ENCODE results near the gene RIPK4.

The RIPK4 gene

DNA sequence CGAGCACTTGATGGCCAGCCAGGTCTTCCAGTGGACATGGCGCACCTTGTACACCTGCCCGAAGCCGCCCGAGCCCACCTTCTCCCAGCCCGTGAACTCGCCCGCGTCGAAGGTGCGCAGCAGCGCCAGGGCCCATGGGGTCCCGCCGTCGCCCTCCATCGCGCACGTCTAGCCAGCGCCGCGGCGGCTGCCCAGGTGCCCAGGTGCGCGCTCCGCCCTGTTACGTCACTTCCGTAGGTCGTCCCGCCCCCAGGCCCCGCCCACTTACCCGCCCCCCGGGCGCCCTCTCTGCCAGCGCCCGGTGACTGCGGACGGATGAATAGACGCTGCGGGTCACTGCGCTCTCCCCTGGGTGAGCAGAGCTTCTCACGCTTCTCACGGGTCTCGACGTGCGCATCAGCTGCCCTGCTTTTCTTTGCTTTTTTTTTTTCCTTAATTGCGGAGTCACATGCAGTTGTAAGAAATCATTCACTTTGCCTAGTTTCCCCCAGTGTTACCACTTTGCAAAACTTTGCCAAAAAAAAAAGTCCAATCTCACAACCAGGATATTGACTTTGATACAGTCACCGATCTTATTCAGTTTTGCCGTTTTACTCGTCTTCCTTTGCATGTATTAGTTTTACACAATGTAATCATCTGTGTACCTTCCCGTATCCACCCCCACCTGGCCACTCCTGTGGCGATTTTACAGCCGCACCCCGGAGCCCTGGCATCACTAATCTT, at the start of gene RIPK4:
TSS of gene RIPK4 (minus strand) at position 170 of the 723 bp plus-strand sequence. CDS start at position 159, 11 bp downstream.
- no peak for DNase-seq (ENCODE audit: low read depth)

DNA sequence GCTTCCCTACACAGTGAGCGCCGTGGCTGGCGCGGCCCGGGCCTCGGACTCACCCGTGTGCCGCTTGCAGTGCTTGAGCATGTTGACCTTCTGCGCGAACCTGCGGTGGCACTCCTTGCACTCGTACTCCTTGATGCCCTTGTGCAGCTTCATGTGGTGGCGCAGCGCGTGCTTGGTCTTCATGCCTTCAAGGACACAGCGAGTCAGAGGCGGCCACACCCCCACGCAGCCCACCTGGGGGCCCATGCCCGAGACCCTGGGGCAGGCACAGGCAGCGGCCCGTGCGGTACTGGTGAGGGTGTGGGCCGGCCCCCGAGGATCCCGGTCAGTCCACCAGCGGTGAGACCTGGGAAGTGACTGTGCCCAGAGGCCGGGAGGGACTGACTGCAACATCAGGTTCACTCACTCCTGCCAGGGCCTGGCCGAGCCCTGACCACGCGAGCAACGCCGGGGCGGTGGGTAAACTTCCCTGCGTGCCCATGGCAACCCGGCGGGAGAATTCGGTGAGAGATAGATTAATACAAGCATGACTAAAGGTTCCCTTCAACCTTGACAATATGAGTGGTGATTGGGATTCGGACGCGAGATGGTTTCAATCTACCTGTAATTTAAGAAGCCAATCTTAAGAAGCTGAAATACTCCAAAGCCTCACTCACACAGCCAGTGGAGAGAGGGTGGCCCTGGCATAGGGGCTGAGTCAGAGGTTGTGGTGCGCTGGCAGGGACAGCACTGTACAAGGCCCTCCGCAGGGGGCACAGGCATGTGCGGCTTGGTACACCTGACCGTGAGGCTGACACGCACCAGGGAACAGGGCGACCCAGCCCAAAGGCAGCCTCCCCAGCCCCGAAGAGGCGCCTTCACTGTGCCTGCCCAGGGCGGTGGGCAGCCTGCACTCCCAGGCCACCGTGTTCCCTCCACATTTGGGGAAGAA, 49.1 kb upstream of the RIPK4 start:
- DNase-seq (ENCODE audit: low read depth), result no peak

DNA sequence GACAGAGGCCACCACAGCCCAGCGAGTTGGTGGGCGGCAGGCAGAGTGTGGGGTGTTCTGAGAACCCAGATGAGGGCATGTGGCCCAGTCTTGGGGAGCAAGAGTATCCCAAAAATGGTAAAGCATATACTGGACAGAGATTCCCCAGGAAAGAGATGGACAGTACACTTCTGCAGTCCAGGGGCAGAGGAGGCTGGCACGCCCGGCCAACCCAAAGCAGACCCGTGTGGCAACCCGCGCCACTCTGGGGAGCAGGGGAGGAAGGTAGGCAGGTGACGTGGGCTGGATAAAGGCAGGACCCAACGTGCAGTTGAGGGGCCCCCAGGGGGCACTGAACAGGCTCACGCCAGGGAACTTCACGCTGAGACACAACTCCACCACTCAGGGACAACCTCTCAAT, 46.4 kb upstream of the RIPK4 start:
- no peak for DNase-seq (ENCODE audit: low read depth)

DNA sequence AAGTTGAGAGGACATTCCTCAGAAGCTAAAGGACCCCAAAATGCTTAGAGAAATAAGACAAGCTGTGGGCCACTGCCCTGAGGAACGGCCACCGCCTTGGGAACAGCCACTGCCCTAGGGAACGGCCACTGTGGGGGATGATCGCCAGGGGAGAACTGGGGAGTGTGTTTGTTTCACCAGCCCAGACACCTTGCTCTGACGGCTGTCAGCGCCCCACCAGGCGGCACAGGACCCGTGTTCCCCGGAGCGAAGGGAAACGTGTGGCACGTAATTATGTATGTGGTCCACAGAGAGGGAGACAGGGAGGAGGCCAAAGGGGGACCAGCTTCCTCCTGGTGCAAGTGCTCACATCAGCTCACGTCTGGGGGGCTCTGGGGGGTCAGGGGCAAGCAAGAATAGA, 45.8 kb upstream of the RIPK4 start:
- no peak for DNase-seq (ENCODE audit: low read depth)

DNA sequence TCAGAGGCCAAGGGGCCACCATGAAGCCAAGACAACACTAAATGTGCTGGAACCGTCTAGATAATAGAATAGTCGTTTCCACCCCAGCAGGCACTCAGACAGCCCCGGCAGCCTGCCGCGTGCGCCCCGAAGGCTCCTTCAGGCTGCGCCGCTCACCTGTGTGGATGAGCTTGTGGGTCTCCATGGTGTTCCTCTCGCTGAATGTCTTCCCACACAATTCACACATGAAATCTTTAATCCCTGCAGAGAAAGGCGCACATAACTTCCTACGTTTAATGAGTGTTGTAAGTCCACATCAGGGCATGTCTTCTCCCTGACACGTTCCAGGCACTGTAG, 43.7 kb upstream of the RIPK4 start:
- DNase-seq (ENCODE audit: low read depth), result no peak

DNA sequence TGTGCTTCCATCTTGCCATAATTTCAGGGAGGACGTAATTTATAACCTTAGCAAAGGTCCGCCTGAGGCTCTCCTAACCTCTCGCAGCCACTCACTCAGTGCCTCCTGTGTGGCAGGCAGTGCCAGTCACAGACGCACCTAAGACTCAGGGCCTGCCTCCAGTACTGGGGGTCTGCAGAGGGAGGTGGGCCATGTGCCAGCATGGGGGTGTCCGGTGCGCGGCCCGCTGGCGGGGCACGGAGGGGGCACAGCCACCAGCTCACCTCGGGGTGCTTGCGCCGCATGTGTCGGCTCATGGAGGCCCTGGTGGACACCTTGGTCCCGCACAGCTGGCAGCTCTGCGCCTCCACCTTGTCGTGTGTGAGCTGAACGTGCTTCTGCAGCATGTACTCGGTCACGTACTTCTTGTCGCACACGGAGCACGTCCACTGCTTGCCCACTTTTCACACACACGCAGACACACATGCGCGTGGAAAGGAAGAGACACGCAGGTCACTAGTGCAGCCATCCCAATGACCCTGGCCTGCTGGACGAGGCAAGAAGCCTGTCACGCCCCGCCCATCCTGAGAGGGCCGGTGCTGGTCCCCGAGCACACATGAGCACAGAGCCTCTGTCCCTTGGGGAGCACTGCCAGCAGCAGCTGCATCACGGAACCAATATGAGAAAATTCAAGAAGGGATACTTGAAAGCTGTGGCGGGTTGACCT, 43.2 kb upstream of the RIPK4 start:
- no peak for DNase-seq (ENCODE audit: low read depth)

DNA sequence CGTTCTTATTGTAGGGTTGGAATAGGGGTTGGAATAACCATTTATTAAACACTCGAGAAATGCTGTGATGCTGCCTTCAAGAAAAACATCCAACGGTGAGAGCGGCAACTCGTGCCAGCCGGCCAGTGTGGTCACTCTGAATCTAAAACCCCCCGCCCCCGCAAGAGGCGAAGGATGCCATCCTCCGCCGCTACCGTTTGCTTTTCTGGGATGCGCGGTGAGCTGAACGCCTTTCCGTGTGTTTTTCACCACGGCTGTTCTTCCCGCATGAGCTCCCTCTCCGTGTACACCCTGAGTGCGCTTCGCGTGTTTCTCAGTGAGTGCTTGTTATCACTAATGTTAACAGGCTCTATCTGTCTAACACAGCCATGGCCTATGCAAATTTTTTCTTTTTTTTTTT, 42.0 kb upstream of the RIPK4 start:
- no peak for DNase-seq (ENCODE audit: low read depth)

DNA sequence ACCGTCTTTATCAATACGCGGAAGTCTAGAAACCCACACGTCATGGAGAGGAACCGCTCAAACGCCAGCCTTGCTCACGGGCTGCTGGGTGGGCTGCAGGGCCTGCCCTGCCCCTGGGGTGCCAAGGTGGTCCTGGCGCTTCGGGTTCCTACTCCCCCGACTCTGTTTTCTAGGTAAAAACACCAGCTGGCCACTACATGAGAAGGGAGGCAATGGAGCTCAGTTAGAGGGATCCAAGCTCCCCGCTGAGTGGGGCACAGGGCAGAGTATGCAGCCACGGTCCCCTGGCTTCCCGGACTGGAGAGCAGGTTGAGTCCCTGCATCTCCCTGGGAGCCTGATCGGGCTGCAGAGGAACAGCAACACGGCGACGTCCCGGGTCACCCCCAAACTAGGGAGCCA, 41.2 kb upstream of the RIPK4 start:
- DNase-seq (ENCODE audit: low read depth), result no peak

DNA sequence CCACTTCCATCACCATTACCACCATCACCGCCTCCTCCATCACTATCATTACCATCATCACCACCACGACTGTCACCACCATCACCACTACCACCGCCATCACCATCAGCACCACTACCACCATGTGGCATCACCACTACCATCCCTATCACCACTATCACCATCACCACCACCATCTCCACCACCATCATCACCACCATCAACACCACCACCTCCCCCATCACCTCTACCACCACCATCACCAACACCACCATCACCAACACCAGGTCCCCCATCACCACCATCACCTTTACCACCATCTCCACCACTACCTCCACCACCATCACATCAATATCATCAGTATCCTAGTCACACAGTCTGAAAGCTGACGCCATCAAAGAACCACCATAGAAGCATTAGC, 39.9 kb upstream of the RIPK4 start:
- DNase-seq (ENCODE audit: low read depth), result no peak

DNA sequence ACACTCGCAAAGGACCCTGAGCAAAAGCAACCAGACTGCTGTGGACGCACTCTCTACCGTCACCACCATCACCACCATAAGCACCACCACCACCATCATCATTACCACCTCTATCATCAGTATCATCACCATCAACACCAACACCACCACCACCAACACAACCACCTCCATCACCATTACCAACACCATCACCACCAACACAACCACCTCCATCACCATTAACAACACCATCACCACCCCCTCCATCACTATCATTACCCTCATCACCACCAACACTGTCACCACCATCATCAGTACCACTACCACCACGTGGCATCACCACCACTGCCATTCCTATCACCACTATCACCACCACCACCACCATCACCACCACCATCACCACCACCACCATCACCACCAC, 38.8 kb upstream of the RIPK4 start:
- DNase-seq (ENCODE audit: low read depth), result no peak

DNA sequence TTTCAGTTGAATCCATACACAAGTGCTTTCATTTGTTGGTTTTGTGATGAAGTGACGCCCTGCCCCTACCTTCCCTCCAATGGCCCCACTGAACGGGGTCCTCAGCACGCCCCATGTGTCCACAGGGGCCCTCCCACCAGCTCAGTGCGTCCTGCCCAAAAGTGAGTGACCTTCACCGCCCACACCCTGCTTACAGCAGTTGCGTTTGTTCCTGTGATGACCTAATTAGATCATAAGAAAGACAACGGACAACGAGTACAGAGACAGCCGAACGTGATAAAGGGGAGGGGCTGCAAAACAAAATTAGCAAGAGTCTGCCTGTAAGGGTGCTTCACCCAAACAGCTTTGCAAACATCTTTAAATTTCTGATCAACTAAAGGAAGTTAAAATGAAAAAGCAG, 38.2 kb upstream of the RIPK4 start:
- no peak for DNase-seq (ENCODE audit: low read depth)

DNA sequence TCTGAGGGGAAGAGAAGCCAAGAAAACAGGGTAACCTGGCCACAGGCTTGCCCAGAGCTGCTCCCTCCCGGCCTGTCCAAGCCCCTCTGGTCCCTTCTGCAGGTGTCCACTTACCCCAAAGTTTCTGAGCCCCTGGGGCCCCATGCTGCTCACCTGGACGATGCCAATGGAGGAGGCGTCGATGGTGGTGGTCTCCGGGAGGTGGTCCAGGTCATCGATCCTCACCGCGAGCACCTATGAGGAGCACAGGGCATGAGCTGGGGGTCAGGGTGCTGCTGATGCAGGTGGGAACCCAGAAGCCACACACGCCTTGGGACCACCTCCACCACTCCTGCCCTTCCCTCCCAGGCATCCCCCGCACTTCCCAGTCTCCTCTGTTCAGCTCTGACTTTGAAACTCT, 37.5 kb upstream of the RIPK4 start:
- DNase-seq (ENCODE audit: low read depth), result no peak

DNA sequence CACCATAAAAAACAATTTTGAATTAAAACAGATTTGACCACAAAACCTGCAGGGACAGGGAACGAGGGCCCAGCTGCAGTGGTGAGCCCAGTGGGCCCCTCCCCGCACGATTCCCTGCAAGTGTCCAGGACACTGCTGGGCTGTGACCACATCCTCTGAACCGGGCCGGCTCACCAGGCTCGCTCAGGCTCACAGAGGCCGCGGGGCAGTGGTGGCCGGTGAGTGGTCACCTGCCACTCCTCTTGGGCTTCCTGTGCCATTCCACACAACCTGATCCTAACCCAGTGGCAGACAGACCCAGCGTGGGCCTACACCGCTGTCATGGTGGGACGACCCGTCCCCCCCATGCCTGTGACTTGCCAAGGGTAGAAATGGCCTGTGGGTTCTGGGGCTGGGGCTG, 36.5 kb upstream of the RIPK4 start:
- no peak for DNase-seq (ENCODE audit: low read depth)

DNA sequence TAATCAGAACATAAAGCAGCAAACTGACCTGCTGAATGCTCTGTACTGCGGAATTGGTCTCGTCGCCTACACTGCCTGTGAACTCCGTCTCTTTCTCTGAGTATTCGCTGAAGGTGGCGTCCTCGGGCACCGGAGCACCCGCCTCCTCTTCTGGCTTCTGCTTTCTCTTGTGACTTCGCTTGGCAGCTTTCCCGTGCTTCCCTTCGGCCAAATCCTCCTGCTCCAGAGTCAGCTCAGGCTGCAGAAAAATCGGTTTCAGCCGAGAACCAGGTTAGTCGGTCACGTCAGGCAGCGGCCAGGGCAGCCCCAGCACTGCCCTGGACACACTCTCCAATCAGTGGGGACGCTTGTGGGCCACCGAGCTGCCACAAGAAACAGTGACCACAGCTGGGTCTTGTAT, 35.8 kb upstream of the RIPK4 start:
- no peak for DNase-seq (ENCODE audit: low read depth)

DNA sequence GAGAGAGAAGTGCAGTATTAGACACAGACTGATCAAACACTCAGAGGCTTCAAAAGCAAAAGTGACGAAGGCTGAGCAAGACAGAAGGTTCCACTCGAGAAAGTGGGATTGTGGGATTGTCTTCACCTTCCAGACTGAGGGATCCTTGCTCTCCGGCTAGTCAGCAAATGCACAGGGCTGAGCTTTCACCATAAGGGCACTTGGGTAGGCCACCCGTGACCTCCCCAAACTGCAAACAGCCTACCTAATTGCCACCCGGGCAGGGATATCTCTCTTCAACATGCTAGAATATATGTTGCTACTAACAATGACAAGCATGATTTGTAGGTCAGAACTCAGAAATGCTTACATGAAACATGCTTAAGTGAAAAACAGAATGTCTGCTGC, 35.3 kb upstream of the RIPK4 start:
- no peak for DNase-seq (ENCODE audit: low read depth)

DNA sequence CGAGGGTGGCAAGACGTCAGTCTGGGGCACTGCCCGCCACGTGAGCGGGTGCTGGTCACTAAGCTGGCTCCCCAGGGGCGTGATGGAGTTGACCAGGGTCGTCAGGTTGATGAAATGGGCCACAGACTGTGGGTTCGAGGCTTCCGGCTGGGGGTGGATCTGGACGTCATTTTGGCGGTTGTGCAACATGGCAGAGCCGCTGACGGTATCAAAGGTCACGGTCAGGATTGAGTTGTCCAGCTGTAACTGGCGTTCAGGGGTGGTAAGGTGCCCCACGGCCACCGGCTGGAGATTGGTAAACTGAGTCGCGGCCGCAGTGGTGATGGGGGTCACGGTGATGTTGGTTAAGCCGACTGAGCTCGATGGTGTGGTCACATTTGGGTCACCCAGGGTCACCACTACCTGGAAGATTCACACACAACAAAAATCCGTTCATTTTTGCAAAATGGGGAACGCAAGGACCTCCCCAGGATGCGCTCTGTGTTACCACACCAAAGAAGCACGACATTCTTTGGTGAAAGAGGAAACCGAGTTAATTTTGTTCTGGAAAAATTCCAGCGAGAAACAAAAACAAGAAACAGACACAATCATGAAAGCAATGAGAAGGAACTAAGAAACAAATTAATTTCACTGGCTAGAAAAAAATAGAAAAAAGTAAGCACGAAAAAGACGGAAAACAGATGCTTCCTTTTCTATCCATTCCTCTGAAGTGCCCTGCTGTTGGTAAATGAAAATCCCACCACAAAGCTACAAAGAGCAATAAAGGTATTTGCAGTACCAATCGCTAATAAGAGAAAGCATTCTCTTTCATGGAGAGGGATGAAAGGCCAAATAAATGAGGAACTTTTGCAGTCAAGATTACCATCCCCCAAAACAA, 34.7 kb upstream of the RIPK4 start:
- DNase-seq (ENCODE audit: low read depth), result no peak

DNA sequence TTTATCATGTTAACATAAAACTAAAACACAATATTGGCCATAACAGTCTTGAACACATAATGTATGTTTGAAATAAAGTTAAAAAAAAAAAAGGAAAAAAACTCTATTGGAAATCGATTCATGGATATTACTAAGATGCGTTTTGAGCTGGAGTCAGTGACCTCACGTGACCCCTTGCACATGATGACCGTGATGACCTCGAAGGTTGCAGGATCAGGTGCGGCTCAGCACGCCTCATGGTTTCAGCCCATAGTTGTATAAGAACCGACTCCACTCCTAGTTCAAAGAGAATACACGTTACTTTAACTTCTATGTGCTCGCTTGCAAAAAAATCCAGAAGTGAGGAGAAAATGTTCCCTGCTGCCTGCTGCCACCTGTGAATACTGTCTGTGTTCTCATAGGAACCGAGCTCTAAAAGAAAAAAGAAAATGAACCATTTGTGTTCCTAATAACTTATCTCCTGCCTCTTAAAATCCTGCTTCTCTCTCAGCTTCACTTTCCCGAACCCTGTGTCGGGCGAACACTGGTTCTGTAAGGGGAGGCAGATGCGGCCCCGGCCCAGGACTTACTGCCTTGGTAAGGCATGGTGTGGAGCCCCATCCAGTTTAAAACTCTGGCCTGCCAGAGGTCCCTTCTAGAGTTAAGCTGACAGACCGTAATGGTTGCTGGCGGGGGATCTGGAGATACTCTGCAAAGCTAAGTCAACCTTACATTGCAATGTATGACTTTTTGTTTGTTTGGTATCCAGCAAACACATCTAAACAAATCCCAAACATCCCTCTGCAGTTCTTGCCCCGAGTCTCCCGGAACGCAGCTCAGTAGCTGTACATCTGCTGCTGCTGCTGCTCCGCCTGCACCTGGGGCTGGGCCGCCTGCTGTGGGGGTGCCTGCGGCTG, 33.8 kb upstream of the RIPK4 start:
- no peak for DNase-seq (ENCODE audit: low read depth)

DNA sequence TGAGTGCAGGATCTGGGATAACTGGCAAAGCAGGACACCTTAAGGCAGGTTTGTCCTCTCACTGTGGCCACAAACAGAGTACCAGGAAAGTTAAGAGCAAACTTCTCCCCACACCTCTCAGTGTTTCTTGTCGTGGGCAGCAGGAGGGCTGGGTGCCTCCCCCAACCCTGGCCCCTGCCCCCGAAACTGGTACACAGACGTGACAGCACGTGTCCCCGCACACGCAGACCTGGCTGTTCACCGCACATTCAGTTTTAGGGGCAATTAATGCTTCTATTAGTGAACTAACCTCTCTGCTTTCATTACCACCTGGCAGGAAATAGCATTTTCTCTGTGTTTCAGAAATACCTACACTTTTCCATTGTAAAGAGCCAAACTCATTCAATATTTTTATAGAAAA, 32.9 kb upstream of the RIPK4 start:
- no peak for DNase-seq (ENCODE audit: low read depth)

DNA sequence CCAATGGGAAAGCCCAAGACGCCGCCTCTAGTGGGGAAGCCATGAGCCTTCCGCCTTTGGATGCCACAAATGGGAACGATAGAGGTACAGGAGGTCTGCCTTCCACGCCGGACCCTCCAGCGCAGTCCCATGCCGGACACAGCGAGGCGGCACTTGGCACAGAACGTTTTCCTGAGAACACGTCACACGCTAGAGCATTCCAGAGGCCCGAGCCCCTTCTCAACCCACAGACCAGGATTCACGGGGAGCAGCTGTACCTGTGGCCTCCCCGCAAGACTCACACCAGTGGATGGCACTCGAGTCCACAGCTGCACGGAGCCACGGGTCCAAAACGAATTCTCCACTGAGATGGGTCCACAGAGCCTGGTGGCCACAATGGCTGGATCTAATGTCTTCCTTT, 31.5 kb upstream of the RIPK4 start:
- DNase-seq (ENCODE audit: low read depth), result no peak

DNA sequence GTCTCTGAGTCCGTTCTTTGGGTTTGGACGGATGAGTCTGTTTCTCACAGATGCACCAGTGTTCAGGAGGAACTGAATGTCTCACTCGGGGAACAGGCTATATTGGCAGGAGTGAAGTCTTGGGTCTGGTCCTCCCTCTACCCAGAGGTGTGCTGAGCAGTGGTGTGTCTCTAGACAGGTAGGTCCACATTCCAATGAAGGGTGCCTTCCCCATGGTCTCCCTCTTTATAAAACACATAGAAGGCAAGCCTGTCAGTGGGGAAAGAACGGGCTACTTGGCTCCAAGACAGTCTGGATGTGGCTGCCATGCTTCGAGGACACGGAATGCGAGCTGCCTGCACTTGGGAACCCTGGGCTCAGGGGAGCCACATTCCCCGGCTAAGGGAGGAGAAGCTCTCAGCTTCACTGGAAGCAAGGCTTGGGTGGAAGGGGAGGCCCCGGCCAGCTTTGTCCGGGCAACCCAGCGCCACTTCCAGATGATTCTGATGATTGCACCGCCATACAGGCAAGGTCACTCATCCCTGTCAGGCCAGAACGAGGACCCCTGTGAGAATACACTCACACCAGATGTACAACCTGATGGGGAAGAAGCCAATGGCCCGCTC, 29.7 kb upstream of the RIPK4 start:
- no peak for DNase-seq (ENCODE audit: low read depth)

DNA sequence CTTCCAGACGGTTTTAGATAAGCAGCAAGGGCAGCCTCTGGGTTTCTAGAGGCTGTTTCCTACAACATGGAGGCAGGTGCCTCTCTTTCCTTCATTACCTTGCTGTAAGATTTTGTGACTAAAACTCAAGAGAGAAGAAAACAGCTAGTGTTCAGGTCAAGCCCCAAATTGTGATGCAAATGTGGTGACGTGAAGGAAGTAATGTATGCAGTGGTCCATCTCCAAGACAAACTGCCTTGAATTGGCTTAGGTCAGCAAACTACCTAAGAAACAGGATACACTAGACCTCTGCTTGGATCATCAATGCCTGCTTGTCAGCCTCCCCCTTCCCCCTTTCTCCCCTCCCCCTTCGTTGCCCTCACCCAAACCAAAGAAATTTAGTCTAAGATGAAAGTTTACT, 28.9 kb upstream of the RIPK4 start:
- no peak for DNase-seq (ENCODE audit: low read depth)
